Brain microvascular endothelial cell (primary cell): ENCODE results near the gene CD58.

Experiments
- DNase-seq: peaks from one replicate; pipeline ENCODE4 v3.0.0-alpha.2; 2020
- H3K27ac ChIP-seq: fragments of 250-450 bp; sonication (Bioruptor Pico); 2 replicates; pipeline ENCODE4 v1.5.1; 2020; ENCODE audit warnings: mild to moderate bottlenecking, moderate library complexity
- H3K27me3 ChIP-seq: fragments of 250-450 bp; sonication (Bioruptor Pico); replicated peaks from 2 replicates; pipeline ENCODE4 v1.5.1; 2020; ENCODE audit warnings: mild to moderate bottlenecking
- H3K36me3 ChIP-seq: fragments of 250-450 bp; sonication (Bioruptor Pico); replicated peaks from 2 replicates; pipeline ENCODE4 v1.5.1; 2020; ENCODE audit warnings: mild to moderate bottlenecking
- H3K4me3 ChIP-seq: 2 replicates; pipeline ENCODE4 v1.5.1; 2011; ENCODE audit warnings: low read depth, mild to moderate bottlenecking, control low read depth, low read length, moderate library complexity
- in situ Hi-C: cut with HindIII; loops from 2 replicates; pipeline ENCODE4 v1.10.0; 2017; ENCODE audit warnings: low sequenced_read_pairs, low pct_ligation_motif_present
- TF ChIP-seq, protein P1 (sequence below): IDR thresholded peaks from 2 replicates; pipeline ENCODE4 v1.5.1; 2011; ENCODE audit warnings: low read depth, mild to moderate bottlenecking, moderate library complexity, low read length, control low read depth, inconsistent platforms; ENCODE audit errors: missing control alignments

The CD58 gene

GRCh38 chr1:116508984-116509980 is 61.5 kb downstream of the CD58 start:
- Histone ChIP-seq H3K27ac (peak overlapping the region; percentile 88), H3K4me3 (no peak overlapping the region), H3K36me3 (no peaks in the 10 kb centered on the region), H3K27me3 (no peaks in the 10 kb centered on the region)
- TF ChIP-seq, protein P1, sequence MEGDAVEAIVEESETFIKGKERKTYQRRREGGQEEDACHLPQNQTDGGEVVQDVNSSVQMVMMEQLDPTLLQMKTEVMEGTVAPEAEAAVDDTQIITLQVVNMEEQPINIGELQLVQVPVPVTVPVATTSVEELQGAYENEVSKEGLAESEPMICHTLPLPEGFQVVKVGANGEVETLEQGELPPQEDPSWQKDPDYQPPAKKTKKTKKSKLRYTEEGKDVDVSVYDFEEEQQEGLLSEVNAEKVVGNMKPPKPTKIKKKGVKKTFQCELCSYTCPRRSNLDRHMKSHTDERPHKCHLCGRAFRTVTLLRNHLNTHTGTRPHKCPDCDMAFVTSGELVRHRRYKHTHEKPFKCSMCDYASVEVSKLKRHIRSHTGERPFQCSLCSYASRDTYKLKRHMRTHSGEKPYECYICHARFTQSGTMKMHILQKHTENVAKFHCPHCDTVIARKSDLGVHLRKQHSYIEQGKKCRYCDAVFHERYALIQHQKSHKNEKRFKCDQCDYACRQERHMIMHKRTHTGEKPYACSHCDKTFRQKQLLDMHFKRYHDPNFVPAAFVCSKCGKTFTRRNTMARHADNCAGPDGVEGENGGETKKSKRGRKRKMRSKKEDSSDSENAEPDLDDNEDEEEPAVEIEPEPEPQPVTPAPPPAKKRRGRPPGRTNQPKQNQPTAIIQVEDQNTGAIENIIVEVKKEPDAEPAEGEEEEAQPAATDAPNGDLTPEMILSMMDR: no peak
- peak; percentile 81 for DNase-seq
- in situ Hi-C loops: no loop called here

GRCh38 chr1:116508085-116508983 is 62.5 kb downstream of the CD58 start:
- Histone ChIP-seq H3K4me3 (no peak overlapping the region), H3K27me3 (no peaks in the 10 kb centered on the region), H3K27ac (peak overlapping the region; percentile 88), H3K36me3 (no peaks in the 10 kb centered on the region)
- TF ChIP-seq, protein P1: no peak
- no peak for DNase-seq
- in situ Hi-C loops: no loop called here

GRCh38 chr1:116507631-116508030 is 63.2 kb downstream of the CD58 start:
- no peak overlapping the region for H3K27ac ChIP-seq
- no peaks in the 10 kb centered on the region for H3K27me3 ChIP-seq
- in situ Hi-C loops: no loop called here
- H3K4me3 ChIP-seq: no peak overlapping the region
- TF ChIP-seq, protein P1: no peak
- no peaks in the 10 kb centered on the region for H3K36me3 ChIP-seq
- no peak for DNase-seq

GRCh38 chr1:116506132-116507004 is 64.5 kb downstream of the CD58 start:
- no peak overlapping the region for H3K27ac ChIP-seq
- in situ Hi-C loops: no loop called here
- no peaks in the 10 kb centered on the region for H3K27me3 ChIP-seq

More at GRCh38 chr1:116506132-116507004, 64.5 kb downstream of the CD58 start:
- Histone ChIP-seq H3K4me3 (no peak overlapping the region), H3K36me3 (no peaks in the 10 kb centered on the region)
- TF ChIP-seq, protein P1: no peak
- DNase-seq: no peak
